ENCODE measurements around the gene LRWD1. TPM values are rescaled to one million over a fixed set of nuclear protein-coding genes. Genes with fewer than 3 reads are reported as not detected.
"Not testable (repeated sequence)": the region's sequence is repeated elsewhere in the genome, so short reads cannot be mapped to it uniquely, and the experiment has no call there.

Gene LRWD1
- total and polyA plus RNA-seq, 4 donors = 8.6 to 16.5 (median 11.4) TPM

GRCh38 chr7:102512642-102513221 lies 47.9 kb downstream of the LRWD1 start:
- H3K9me3 ChIP-seq (ENCODE audit: control insufficient read depth, low read length); H3K4me3 ChIP-seq (ENCODE audit: low read length in 2 of 2); intact Hi-C loops (cut with DNase I); H3K27me3 ChIP-seq (ENCODE audit: control insufficient read depth in 1 of 2, insufficient read depth in 2 of 2, low read length in 1 of 2); H3K4me1 ChIP-seq (ENCODE audit: control insufficient read depth in 1 of 2, insufficient read depth in 2 of 2, low read length in 2 of 2); H3K36me3 ChIP-seq (ENCODE audit: control insufficient read depth in 1 of 2, insufficient read depth in 2 of 2, low read length in 1 of 2): not testable (repeated sequence)
- 13 to 28% methylated on average over 4 to 5 of the region's 5 CpGs for WGBS, 2 donors
- DNase-seq = peak; percentile 60 to 67
- H3K27ac ChIP-seq (ENCODE audit: low read depth in 1 of 2, low read length in 2 of 2) = peak overlapping the region; percentile 44 to 87
- peak; percentile 3 for ATAC-seq (ENCODE audit: low FRiP score)

GRCh38 chr7:102514881-102515721 lies 50.3 kb downstream of the LRWD1 start:
- H3K4me1 ChIP-seq (ENCODE audit: control insufficient read depth in 1 of 2, insufficient read depth in 2 of 2, low read length in 2 of 2); intact Hi-C loops (cut with DNase I); H3K36me3 ChIP-seq (ENCODE audit: control insufficient read depth in 1 of 2, insufficient read depth in 2 of 2, low read length in 1 of 2); H3K27me3 ChIP-seq (ENCODE audit: control insufficient read depth in 1 of 2, insufficient read depth in 2 of 2, low read length in 1 of 2); H3K9me3 ChIP-seq (ENCODE audit: control insufficient read depth, low read length); H3K4me3 ChIP-seq (ENCODE audit: low read length in 2 of 2); H3K27ac ChIP-seq (ENCODE audit: low read depth in 1 of 2, low read length in 2 of 2): not testable (repeated sequence)
- ATAC-seq (ENCODE audit: low FRiP score) (peak; percentile 45), DNase-seq (peak in 1 of 2 donors; percentile 25)
- 0 to 27% methylated on average over 2 of the region's 15 CpGs for WGBS, 2 donors

GRCh38 chr7:102515889-102516288 lies 51.1 kb downstream of the LRWD1 start:
- intact Hi-C loops (cut with DNase I); DNase-seq; H3K4me3 ChIP-seq (ENCODE audit: low read length in 2 of 2); H3K9me3 ChIP-seq (ENCODE audit: control insufficient read depth, low read length); H3K27me3 ChIP-seq (ENCODE audit: control insufficient read depth in 1 of 2, insufficient read depth in 2 of 2, low read length in 1 of 2); H3K4me1 ChIP-seq (ENCODE audit: control insufficient read depth in 1 of 2, insufficient read depth in 2 of 2, low read length in 2 of 2); H3K36me3 ChIP-seq (ENCODE audit: control insufficient read depth in 1 of 2, insufficient read depth in 2 of 2, low read length in 1 of 2); H3K27ac ChIP-seq (ENCODE audit: low read depth in 1 of 2, low read length in 2 of 2): not testable (repeated sequence)
- no CpG with 5 or more reads among the region's 3 CpGs for WGBS, 2 donors
- ATAC-seq (ENCODE audit: low FRiP score) = peak; percentile 19

DNA sequence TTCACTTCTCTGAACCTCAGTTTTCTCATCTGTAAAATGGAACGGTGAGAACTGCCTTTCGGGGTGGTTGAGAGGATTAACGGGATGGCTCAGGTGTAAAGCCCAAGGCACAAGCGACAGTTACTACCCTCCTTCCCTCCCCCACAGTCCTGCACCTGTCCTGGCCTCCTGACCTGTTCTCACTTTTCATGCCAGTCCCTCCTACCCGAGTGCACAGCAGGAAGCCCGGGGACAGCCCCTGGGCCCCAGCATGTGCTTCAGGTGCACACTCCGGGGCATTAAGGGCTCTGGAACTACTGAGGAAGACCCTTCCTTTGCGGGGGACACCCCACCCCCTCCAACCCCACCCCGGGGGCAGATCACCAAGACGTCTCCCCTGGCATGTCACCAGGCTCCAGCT lies 52.2 kb downstream of the LRWD1 start:
- H3K9me3 ChIP-seq (ENCODE audit: control insufficient read depth, low read length); H3K27me3 ChIP-seq (ENCODE audit: control insufficient read depth in 1 of 2, insufficient read depth in 2 of 2, low read length in 1 of 2); intact Hi-C loops (cut with DNase I); H3K36me3 ChIP-seq (ENCODE audit: control insufficient read depth in 1 of 2, insufficient read depth in 2 of 2, low read length in 1 of 2); DNase-seq; H3K27ac ChIP-seq (ENCODE audit: low read depth in 1 of 2, low read length in 2 of 2); H3K4me3 ChIP-seq (ENCODE audit: low read length in 2 of 2); H3K4me1 ChIP-seq (ENCODE audit: control insufficient read depth in 1 of 2, insufficient read depth in 2 of 2, low read length in 2 of 2); ATAC-seq (ENCODE audit: low FRiP score): not testable (repeated sequence)
- WGBS, 2 donors = no CpG with 5 or more reads among the region's 10 CpGs

- peak; percentile 33 to 52 for DNase-seq
- H3K4me1 ChIP-seq (ENCODE audit: control insufficient read depth in 1 of 2, insufficient read depth in 2 of 2, low read length in 2 of 2); H3K36me3 ChIP-seq (ENCODE audit: control insufficient read depth in 1 of 2, insufficient read depth in 2 of 2, low read length in 1 of 2); intact Hi-C loops (cut with DNase I); H3K27me3 ChIP-seq (ENCODE audit: control insufficient read depth in 1 of 2, insufficient read depth in 2 of 2, low read length in 1 of 2); H3K9me3 ChIP-seq (ENCODE audit: control insufficient read depth, low read length); H3K4me3 ChIP-seq (ENCODE audit: low read length in 2 of 2); H3K27ac ChIP-seq (ENCODE audit: low read depth in 1 of 2, low read length in 2 of 2): not testable (repeated sequence)
- peak; percentile 92 for ATAC-seq (ENCODE audit: low FRiP score)
- WGBS, 2 donors = 1 to 3% methylated on average over 8 to 28 of the region's 61 CpGs
Observed at GRCh38 chr7:102517550-102518147, 52.9 kb downstream of the LRWD1 start, which contains the start of gene RASA4B. TSS of gene RASA4B (minus strand) at chr7:102517777. CDS start at chr7:102517710, 67 bp downstream.

DNA sequence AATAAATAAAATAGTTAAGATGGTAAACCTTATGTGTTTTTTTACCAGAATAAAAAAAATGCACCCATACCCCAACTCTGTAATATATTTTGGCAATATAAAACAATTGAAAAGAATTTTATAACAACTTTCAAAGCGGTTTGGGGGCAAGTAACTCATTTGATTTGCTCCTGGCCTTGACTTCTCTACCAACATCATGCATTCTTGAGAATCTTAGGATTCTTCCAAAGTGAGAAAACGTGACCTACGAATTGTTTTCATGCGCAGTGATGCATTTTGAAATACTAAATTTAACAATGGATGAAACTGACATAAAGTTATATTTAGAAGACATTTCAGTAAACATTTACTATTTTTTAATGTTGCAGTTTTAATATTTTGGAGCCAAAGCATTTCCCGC lies 56.0 kb downstream of the LRWD1 start:
- H3K27me3 ChIP-seq (ENCODE audit: control insufficient read depth in 1 of 2, insufficient read depth in 2 of 2, low read length in 1 of 2); DNase-seq; intact Hi-C loops (cut with DNase I); ATAC-seq (ENCODE audit: low FRiP score); H3K27ac ChIP-seq (ENCODE audit: low read depth in 1 of 2, low read length in 2 of 2); H3K9me3 ChIP-seq (ENCODE audit: control insufficient read depth, low read length); H3K4me1 ChIP-seq (ENCODE audit: control insufficient read depth in 1 of 2, insufficient read depth in 2 of 2, low read length in 2 of 2); H3K4me3 ChIP-seq (ENCODE audit: low read length in 2 of 2); H3K36me3 ChIP-seq (ENCODE audit: control insufficient read depth in 1 of 2, insufficient read depth in 2 of 2, low read length in 1 of 2): not testable (repeated sequence)
- 70% methylated on average over 3 of the region's 5 CpGs; no CpG with 5 or more reads in 1 of the 2 donors for WGBS, 2 donors

Small RNA genes lying within 50 kb of the gene (microRNA-seq; reads per million reads assigned to microRNA genes)
- gene MIR4467 (0 reads per million in 2 donors), gene MIR5090 (0 to 3.6 reads per million in 2 donors)

Other genes starting within 250 kb of the LRWD1 start
- gene SH2B2, start 178.1 kb upstream of the LRWD1 start, total RNA-seq = 10 to 100 TPM in 1 of 2 donors, 1 to 10 TPM in 1; 5.5 to 15.6 TPM
- gene SH2B2, start 178.1 kb upstream of the LRWD1 start, polyA plus RNA-seq = 1 to 10 TPM in 1 of 2 donors, under 1 TPM in 1; 0.50 to 2.4 TPM
- gene SPDYE6, start 108.5 kb upstream of the LRWD1 start, total RNA-seq = not detected
- under 1 TPM in 1 of 2 donors, not detected in 1; 0.31 TPM for gene SPDYE6, start 108.5 kb upstream of the LRWD1 start, polyA plus RNA-seq
- gene PRKRIP1, start 68.6 kb upstream of the LRWD1 start, total RNA-seq = 10 to 100 TPM; 19.0 to 26.0 TPM
- gene PRKRIP1, start 68.6 kb upstream of the LRWD1 start, polyA plus RNA-seq = 10 to 100 TPM; 14.9 to 66.5 TPM
- gene ORAI2, start 31.4 kb upstream of the LRWD1 start, total RNA-seq = 10 to 100 TPM; 17.8 to 25.5 TPM
- gene ORAI2, start 31.4 kb upstream of the LRWD1 start, polyA plus RNA-seq = 1 to 10 TPM; 3.1 to 7.4 TPM
- gene ALKBH4, start 121 bp upstream of the LRWD1 start, total RNA-seq = 1 to 10 TPM; 6.1 to 8.7 TPM
- 10 to 100 TPM in 1 of 2 donors, 1 to 10 TPM in 1; 9.1 to 10.2 TPM for gene ALKBH4, start 121 bp upstream of the LRWD1 start, polyA plus RNA-seq
- gene POLR2J, start 13.9 kb downstream of the LRWD1 start, total RNA-seq = 10 to 100 TPM; 29.6 to 35.9 TPM
- gene POLR2J, start 13.9 kb downstream of the LRWD1 start, polyA plus RNA-seq = 10 to 100 TPM; 90.0 to 92.9 TPM
- gene RASA4B, start 52.8 kb downstream of the LRWD1 start, total RNA-seq = 10 to 100 TPM; 44.1 to 81.9 TPM
- 10 to 100 TPM; 14.4 to 50.9 TPM for gene RASA4B, start 52.8 kb downstream of the LRWD1 start, polyA plus RNA-seq
- 10 to 100 TPM; 19.5 to 41.7 TPM for gene UPK3BL2, start 78.7 kb downstream of the LRWD1 start, total RNA-seq
- gene UPK3BL2, start 78.7 kb downstream of the LRWD1 start, polyA plus RNA-seq = 10 to 100 TPM in 1 of 2 donors, 1 to 10 TPM in 1; 4.0 to 27.5 TPM
- gene SPDYE2, start 86.2 kb downstream of the LRWD1 start, total RNA-seq = not detected
- gene SPDYE2, start 86.2 kb downstream of the LRWD1 start, polyA plus RNA-seq = not detected
- 10 to 100 TPM; 27.5 to 69.9 TPM for gene POLR2J3, start 107.6 kb downstream of the LRWD1 start, total RNA-seq
- 10 to 100 TPM; 35.4 to 64.7 TPM for gene POLR2J3, start 107.6 kb downstream of the LRWD1 start, polyA plus RNA-seq
- 100 to 1,000 TPM; 133 to 354 TPM for gene RASA4, start 151.8 kb downstream of the LRWD1 start, total RNA-seq
- 10 to 100 TPM; 19.2 to 62.0 TPM for gene RASA4, start 151.8 kb downstream of the LRWD1 start, polyA plus RNA-seq
- 10 to 100 TPM in 1 of 2 donors, 1 to 10 TPM in 1; 7.5 to 28.4 TPM for gene UPK3BL1, start 177.8 kb downstream of the LRWD1 start, total RNA-seq
- gene UPK3BL1, start 177.8 kb downstream of the LRWD1 start, polyA plus RNA-seq = 100 to 1,000 TPM in 1 of 2 donors, 10 to 100 TPM in 1; 21.0 to 142 TPM
- gene SPDYE2B, start 185.3 kb downstream of the LRWD1 start, total RNA-seq = not detected
- gene SPDYE2B, start 185.3 kb downstream of the LRWD1 start, polyA plus RNA-seq = not detected
- 10 to 100 TPM in 1 of 2 donors, 1 to 10 TPM in 1; 10.0 to 22.1 TPM for gene POLR2J2, start 206.7 kb downstream of the LRWD1 start, total RNA-seq
- 1 to 10 TPM in 1 of 2 donors, not detected in 1; 4.4 TPM for gene POLR2J2, start 206.7 kb downstream of the LRWD1 start, polyA plus RNA-seq

Measured in aorta (tissue), 5 donors.